Right cardiac atrium (tissue), 5 donors: ENCODE measurements around the gene PDE7B. TPM values are rescaled to one million over a fixed set of nuclear protein-coding genes. Genes with fewer than 3 reads are reported as not detected.
A peak's percentile ranks its signal among the peaks of the same experiment; 100 is the strongest.

Experiments used
- ATAC-seq, 2 donors: fragments of 200-7000 bp; cut with Tn5 transposase; one replicate each; pipeline versions ENCODE4 v1.8.0 to v1.9.1; 2020; ENCODE audit warnings: moderate library complexity in 2 of 2, mild to moderate bottlenecking in 1 of 2
- DNase-seq, 3 donors: peaks; one replicate each; pipeline ENCODE4 v3.0.0-alpha.2; 2020
- H3K27ac ChIP-seq: one replicate; pipeline ENCODE4 v1.5.1; 2013; ENCODE audit warnings: mild to moderate bottlenecking, low read length, control low read depth, moderate library complexity
- H3K27me3 ChIP-seq: one replicate; pipeline ENCODE4 v1.6.1; 2013; ENCODE audit not compliant: control insufficient read depth, insufficient read depth
- H3K4me1 ChIP-seq: one replicate; pipeline ENCODE4 v1.6.1; 2013; ENCODE audit warnings: low read length; ENCODE audit not compliant: control insufficient read depth, insufficient read depth
- H3K4me3 ChIP-seq: one replicate; pipeline ENCODE4 v1.5.1; 2013; ENCODE audit warnings: low read length, control low read depth
- H3K9me3 ChIP-seq: one replicate; pipeline ENCODE4 v1.6.1; 2013; ENCODE audit warnings: low read length; ENCODE audit not compliant: control insufficient read depth
- WGBS: extraction: QIAGEN DNeasy Blood & Tissue Kit; methylation state at CpG from one replicate; pipeline ENCODE4 v1.1.7; 2013; 5-methylcytosine and 5-hydroxymethylcytosine counted together
- intact Hi-C, 4 donors: fragments of 100-400 bp; cut with DNase I; formaldehyde crosslinking; loops; one replicate each; pipeline versions ENCODE4 v1.11.0 to v1.14.0; 2022 to 2023
- polyA plus RNA-seq: library from polyadenylated mRNA; stranded (reverse); fragments of 200-250 nt; gene quantifications from one replicate; pipeline ENCODE4 v1.2.3, GENCODE V29; 2013
- total RNA-seq, 4 donors: library from RNA; stranded (reverse); fragmentation: NEBNext Ultra II Directional; extraction: Animal tissue kit (Norgen Biotek cat#: 25700); gene quantifications; one replicate each; pipeline ENCODE4 v1.2.1, GENCODE V29; 2021
- donor health status: healthy with polysubstance abuse.
- donor health status: DM: no; HTN: yes; CAD: no.
- donor health status: DM: no; HTN: no; CAD: no.
- donor health status: DM: no; HTN: yes; CAD: no; lungs with severe emphysema.
- donor health status: DM: yes; HTN: yes; CAD: no.

The PDE7B gene
- total and polyA plus RNA-seq, 5 donors: 2.9 to 11.6 (median 8.3) TPM

DNA sequence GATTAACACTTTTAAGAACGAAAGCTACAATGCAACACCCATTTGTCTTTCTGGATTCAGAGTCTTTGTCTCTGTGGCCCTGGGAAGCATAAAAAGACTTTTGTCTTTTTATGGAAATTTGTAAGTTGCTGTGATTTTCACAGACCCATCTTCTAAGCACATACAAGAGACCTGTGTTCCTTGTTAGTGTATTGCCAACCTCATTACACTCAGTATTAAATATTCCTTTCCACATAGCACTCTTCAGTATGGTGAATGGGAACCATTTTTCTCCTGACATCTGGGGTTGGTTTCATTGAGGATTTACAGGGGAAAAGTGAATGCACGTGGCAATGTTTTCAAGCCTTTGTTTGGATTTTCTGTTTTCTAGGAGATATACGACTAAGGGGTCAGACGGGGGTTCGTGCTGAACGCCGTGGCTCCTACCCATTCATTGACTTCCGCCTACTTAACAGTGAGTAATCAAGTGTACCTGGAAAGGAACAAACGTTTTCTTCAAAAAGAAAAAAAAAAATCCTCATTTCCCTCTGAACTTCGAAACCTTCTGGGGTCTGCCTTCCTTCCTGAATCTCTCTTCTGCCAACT is 257.0 kb downstream of the PDE7B start:
- H3K27ac ChIP-seq: no peak overlapping the region

DNA sequence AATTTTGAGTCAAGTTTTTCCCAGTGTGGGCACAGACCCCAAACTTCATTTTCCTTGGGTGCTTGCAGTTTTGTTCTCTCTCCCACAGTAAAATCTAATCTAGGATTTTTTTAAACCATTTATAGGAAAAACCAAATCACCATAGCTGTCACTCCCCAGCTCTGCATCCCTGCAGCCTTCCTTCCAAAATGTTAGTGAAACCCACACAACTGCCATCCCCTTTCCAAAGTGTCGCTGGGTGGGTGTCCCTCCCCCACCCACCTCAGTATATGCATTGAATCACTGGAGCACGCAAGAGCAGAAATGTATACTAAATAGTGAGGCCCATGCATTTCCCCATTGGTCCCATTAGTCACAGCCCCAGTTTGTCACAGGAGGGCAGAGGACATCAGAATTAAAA is 260.3 kb downstream of the PDE7B start:
- DNase-seq (no peak), ATAC-seq (no peak)
- WGBS: 90% methylated on average over 2 of the region's 2 CpGs
- H3K27me3 ChIP-seq: no peaks in the 10 kb centered on the region
- no peaks in the 10 kb centered on the region for H3K9me3 ChIP-seq
- H3K27ac ChIP-seq: no peak overlapping the region
- intact Hi-C loops: no loop called here
- H3K4me3 ChIP-seq: no peak overlapping the region
- peaks cover 11% of the 10 kb centered on the region for H3K4me1 ChIP-seq

More for the DNA sequence above, 257.0 kb downstream of the PDE7B start:
- 61% methylated on average over 10 of the region's 10 CpGs for WGBS
- no peaks in the 10 kb centered on the region for H3K9me3 ChIP-seq
- intact Hi-C loops: no loop called here
- no peak for DNase-seq
- H3K4me3 ChIP-seq: no peak overlapping the region
- peak in 1 of 2 donors; percentile 28 for ATAC-seq
- H3K4me1 ChIP-seq: peaks cover 12% of the 10 kb centered on the region
- no peaks in the 10 kb centered on the region for H3K27me3 ChIP-seq

DNA sequence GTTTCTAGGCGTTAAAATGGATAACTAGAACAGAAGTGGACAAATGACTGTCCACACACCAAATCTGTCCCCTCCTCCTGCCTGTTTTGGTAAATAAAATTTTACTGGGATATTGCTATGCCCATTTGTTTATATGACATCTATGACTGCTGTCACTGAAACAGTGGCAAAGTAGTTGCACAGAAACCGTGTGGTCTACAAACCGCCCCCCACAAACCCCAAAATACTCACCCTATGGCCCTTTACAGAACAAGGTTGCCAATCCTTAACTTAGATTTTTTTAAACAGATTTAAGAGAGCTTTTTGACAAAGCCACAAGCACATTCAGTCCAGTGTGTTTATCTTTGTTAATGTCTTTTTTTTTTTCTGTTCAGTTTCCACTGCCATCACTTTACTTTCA is 260.8 kb downstream of the PDE7B start:
- Histone ChIP-seq H3K27ac (no peak overlapping the region), H3K4me3 (no peak overlapping the region), H3K4me1 (peaks cover 11% of the 10 kb centered on the region), H3K27me3 (no peaks in the 10 kb centered on the region), H3K9me3 (no peaks in the 10 kb centered on the region)
- WGBS: 88% methylated on average over 3 of the region's 3 CpGs
- ATAC-seq (no peak), DNase-seq (no peak)
- intact Hi-C loops: no loop called here

DNA sequence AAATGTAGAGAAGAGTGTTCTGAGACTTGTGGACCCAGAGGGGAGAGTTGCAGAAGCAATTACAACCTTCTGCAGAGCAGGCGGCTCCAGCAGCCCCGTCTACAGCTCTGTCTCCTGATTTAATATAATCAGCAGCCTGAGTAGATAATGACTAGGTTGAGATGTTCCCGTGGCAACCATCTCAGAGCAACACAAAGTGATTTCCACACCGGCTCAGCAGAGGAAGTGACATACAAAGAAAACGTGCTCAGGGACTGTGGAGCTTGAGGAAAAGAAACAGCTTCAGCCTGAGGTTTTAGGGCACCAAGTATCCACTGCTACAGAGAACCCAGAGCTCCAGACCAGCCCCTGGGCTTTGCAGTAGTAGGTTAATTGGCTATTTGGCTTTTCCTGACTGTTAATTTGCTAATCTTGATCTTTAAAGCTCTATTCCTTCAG is 262.3 kb downstream of the PDE7B start:
- ATAC-seq (peak; percentile 93 to 96), DNase-seq (peak; percentile 58 to 70 (median 66))
- intact Hi-C loops: no loop called here
- Histone ChIP-seq H3K27me3 (no peaks in the 10 kb centered on the region), H3K27ac (peak overlapping the region; percentile 57), H3K9me3 (no peaks in the 10 kb centered on the region), H3K4me3 (peak overlapping the region; percentile 38), H3K4me1 (peaks cover 8% of the 10 kb centered on the region)
- WGBS: 8% methylated on average over 5 of the region's 5 CpGs

- DNase-seq (peak in 2 of 3 donors; percentile 30 to 64), ATAC-seq (peak; percentile 50 to 80)
- Histone ChIP-seq H3K9me3 (no peaks in the 10 kb centered on the region), H3K4me3 (no peak overlapping the region), H3K27me3 (no peaks in the 10 kb centered on the region), H3K27ac (no peak overlapping the region), H3K4me1 (peaks cover 8% of the 10 kb centered on the region)
- intact Hi-C loops: no loop called here
- WGBS: 89% methylated on average over 7 of the region's 7 CpGs
These were observed 263.2 kb downstream of the PDE7B start for GRCh38 chr6:136114661-136115060.

GRCh38 chr6:136115941-136116340 is 264.4 kb downstream of the PDE7B start:
- intact Hi-C loops: no loop called here
- Histone ChIP-seq H3K27ac (no peak overlapping the region), H3K4me1 (peaks cover 6% of the 10 kb centered on the region), H3K9me3 (no peaks in the 10 kb centered on the region), H3K27me3 (no peaks in the 10 kb centered on the region), H3K4me3 (no peak overlapping the region)
- ATAC-seq: no peak
- DNase-seq: no peak
- WGBS: 46% methylated on average over 1 of the region's 1 CpG

- DNase-seq (no peak), ATAC-seq (no peak)
- Histone ChIP-seq H3K27me3 (no peaks in the 10 kb centered on the region), H3K4me1 (peaks cover 6% of the 10 kb centered on the region), H3K27ac (no peak overlapping the region), H3K4me3 (no peak overlapping the region), H3K9me3 (no peaks in the 10 kb centered on the region)
- intact Hi-C loops: no loop called here
- WGBS: 82% methylated on average over 2 of the region's 2 CpGs
These were observed 265.6 kb downstream of the PDE7B start for GRCh38 chr6:136117081-136117480.

GRCh38 chr6:136118787-136119186 is 267.3 kb downstream of the PDE7B start:
- DNase-seq (no peak), ATAC-seq (no peak)
- Histone ChIP-seq H3K9me3 (no peaks in the 10 kb centered on the region), H3K27me3 (no peaks in the 10 kb centered on the region), H3K27ac (no peak overlapping the region), H3K4me3 (peak overlapping the region; percentile 18), H3K4me1 (peaks cover 5% of the 10 kb centered on the region)
- intact Hi-C loops: no loop called here
- 29% methylated on average over 6 of the region's 6 CpGs for WGBS

- Histone ChIP-seq H3K27me3 (no peaks in the 10 kb centered on the region), H3K27ac (no peak overlapping the region), H3K4me3 (no peak overlapping the region), H3K4me1 (peaks cover 2% of the 10 kb centered on the region), H3K9me3 (no peaks in the 10 kb centered on the region)
- intact Hi-C loops: no loop called here
- DNase-seq: no peak
- 64% methylated on average over 1 of the region's 1 CpG for WGBS
- ATAC-seq: no peak
These were observed 272.0 kb downstream of the PDE7B start for GRCh38 chr6:136123468-136123867.

DNA sequence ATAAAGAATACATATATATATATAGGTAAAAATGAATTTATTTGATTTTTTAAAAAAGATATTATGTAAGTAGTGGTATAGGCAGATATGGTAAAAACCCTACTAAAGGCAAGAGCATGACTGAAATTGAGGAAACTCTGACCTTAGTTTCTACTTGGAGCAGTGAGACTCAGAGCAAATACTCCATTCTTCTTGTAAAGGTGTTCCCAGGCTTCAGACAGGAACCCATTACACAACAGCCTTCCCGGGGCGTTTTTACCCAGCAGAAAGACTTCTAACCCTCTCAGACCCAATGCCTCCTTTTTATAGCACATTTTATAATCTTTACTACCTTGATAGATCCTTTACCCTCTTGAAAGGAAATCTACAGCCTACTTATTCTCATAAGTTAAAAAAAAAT is 274.1 kb downstream of the PDE7B start:
- WGBS: 93% methylated on average over 2 of the region's 2 CpGs
- Histone ChIP-seq H3K4me3 (no peak overlapping the region), H3K27me3 (no peaks in the 10 kb centered on the region), H3K4me1 (peaks cover 4% of the 10 kb centered on the region), H3K27ac (no peak overlapping the region), H3K9me3 (no peaks in the 10 kb centered on the region)
- no peak for ATAC-seq
- no peak for DNase-seq
- intact Hi-C loops: no loop called here

- Histone ChIP-seq H3K9me3 (no peaks in the 10 kb centered on the region), H3K4me1 (peaks cover 4% of the 10 kb centered on the region), H3K27me3 (no peaks in the 10 kb centered on the region), H3K4me3 (no peak overlapping the region), H3K27ac (no peak overlapping the region)
- 21% methylated on average over 2 of the region's 2 CpGs for WGBS
- ATAC-seq (peak; percentile 81 to 84), DNase-seq (no peak)
- intact Hi-C loops: no loop called here
These were observed 276.4 kb downstream of the PDE7B start for GRCh38 chr6:136127873-136128272.

DNA sequence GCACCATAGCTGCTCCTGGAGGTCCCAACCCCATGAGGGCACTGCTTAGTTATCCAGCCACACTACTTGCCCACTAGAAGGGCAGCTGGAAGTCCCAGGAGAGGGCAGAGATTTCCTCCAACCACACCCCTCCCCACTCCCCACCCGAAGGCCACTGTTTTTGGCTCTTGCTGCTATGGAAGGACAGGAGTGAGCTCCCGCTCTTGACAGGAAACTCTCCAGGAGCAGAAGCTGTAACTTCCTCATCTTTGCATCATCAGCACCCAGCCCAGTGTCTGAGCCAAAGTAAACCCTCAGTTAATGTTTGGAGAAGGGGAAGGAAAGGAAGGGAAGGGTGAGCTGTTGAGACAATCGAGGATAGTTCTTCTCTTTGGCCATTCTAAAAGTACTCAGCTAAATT is 277.9 kb downstream of the PDE7B start:
- no peaks in the 10 kb centered on the region for H3K27me3 ChIP-seq
- ATAC-seq: peak; percentile 61 to 89
- no peak overlapping the region for H3K27ac ChIP-seq
- 46% methylated on average over 3 of the region's 3 CpGs for WGBS
- intact Hi-C loops: no loop called here
- DNase-seq: peak in 2 of 3 donors; percentile 26 to 47
- peaks cover 4% of the 10 kb centered on the region for H3K4me1 ChIP-seq
- no peaks in the 10 kb centered on the region for H3K9me3 ChIP-seq
- no peak overlapping the region for H3K4me3 ChIP-seq
